Activated CD8-positive, alpha-beta memory T cell treated with anti-CD3 and anti-CD28 coated beads, Interleukin-2, amount 50 U/mL, for 24 hours (primary cell): ENCODE data around the gene NAV1.
"Not testable (repeated sequence)": the region's sequence is repeated elsewhere in the genome, so short reads cannot be mapped to it uniquely, and the experiment has no call there.

Source experiments
- DNase-seq: peaks from one replicate; pipeline ENCODE4 v3.0.0-alpha.2; 2020; ENCODE audit errors: extremely low read depth

NAV1 gene

DNA sequence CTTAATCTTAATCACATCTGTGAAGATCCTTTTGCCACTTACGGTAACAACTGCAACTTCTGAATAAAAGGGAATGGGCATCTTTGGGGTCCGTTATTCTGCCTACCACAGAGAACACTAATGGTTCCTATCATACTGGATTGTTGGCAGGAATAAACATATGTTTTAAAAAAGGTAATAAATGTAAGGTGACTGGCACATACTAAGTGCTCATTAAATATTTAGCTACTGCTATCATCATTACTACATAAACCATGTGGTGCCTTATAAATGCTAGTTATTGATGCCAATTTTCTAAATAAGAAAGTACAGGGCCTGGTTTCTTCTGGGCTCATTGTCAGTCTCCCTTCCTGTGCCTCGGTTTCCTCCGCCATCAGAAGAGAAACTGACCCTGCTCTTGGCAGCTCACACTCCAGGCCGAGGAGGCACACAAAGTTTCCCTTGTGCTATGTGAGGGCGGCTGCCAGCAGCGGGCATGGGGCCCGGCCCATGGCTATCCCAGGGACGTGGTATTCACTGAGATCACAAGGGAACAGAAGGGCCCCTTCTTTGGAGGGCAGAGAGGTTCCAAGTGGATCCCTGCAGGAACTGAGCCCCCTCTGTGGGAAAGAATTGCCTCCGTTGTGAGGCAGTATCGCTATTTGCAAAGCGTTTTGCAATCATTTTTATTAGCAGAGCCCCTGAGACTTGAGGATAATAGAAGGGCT is 26.2 kb downstream of the NAV1 start:
- no peak for DNase-seq

GRCh38 chr1:201565771-201566528 is 27.0 kb downstream of the NAV1 start:
- no peak for DNase-seq

DNA sequence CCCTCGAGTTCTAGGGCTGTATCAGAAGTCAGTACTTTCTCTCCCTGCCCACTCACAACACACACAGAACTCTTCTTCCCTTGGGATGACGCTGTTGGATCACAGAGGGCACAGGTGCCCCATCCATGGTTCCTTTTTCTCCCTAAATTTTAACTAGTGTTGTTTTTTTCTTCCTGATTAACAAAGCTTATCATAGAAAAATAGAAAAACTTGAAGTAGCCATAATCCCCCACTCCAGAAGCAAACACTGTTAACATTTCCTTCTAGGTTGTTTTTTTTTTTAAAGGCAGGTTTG is 27.5 kb downstream of the NAV1 start:
- DNase-seq: no peak

- DNase-seq: no peak
These were observed 28.2 kb downstream of the NAV1 start for GRCh38 chr1:201566933-201567801.

DNA sequence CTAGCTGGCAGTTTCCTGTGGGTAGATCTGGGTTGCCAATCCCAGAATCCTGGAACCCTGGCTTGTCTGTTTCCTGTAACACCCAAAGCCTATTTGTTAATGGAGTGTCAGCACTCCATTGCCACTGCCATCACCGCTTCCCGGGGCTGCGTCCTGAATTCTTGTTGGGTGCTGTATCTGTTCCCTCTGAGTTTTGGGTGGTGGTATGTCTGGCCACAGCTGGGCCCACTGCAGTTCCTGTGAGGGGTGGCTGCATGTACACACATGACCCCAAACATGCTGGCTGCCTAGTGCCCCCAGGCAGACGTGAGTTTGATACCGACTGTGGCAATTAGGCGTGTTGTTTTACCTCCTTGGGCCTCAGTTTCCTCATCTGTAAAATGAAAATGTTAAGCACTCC is 29.3 kb downstream of the NAV1 start:
- DNase-seq: no peak

- DNase-seq: no peak
These were observed 29.9 kb downstream of the NAV1 start for GRCh38 chr1:201568859-201569294.

DNA sequence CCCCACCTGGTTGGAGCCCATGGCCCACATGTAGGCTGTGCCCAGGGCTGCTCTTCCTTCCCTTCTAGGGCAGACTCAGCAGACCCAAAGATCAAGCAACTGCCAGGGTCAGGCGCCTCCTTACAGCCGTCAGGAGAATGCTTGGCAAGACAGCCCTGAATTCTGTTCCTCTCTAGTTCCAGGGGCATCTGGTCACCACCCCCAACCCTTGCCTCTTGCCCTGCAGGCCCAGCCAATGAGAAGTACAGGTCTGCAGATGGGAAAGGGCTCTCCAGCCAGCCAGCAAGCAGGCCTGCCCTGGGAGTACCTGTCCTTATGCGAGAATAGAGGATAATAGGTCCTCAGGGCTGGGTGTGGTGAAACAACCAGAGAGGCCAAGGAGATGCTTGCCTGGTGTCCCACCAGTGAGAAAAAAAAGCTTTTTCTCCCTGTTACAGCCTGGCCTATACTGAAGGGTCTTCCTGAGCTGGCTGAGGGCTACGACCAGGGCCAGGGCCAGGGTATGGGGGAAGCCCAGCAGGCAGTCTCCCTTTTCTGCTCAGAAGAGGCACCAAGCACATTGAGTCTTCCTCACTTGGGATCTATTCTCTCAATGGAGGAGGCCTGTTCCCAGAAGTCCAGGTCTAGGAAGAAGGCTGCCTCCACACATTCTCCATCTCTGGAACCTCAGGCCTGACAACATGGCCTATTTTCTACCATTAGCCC is 31.4 kb downstream of the NAV1 start:
- no peak for DNase-seq

GRCh38 chr1:201570886-201571624 is 32.1 kb downstream of the NAV1 start:
- DNase-seq: no peak

GRCh38 chr1:201573030-201573429 is 34.1 kb downstream of the NAV1 start:
- no peak for DNase-seq

DNA sequence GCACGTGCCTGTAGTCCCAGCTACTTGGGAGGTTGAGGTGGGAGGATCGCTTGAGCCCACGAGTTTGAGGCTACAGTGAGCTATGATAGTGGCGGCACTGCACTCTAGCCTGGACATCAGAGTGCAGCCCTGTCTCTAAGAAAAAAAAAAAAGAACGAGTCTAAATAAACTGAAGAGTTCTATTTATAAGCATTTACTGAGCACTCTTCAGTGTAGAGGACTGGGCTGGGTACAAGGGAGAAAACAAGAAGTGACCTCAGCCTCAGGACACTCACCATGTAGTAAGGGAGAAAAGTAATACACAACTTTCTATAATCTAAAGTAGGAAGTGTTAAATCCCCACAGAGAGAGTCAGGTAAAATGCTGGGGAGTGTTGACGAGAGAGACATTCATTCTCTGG is 35.0 kb downstream of the NAV1 start:
- no peak for DNase-seq

GRCh38 chr1:201575912-201576311 is 37.0 kb downstream of the NAV1 start:
- no peak for DNase-seq

GRCh38 chr1:201576914-201577313 is 38.0 kb downstream of the NAV1 start:
- DNase-seq: no peak

- no peak for DNase-seq
These were observed 39.3 kb downstream of the NAV1 start for GRCh38 chr1:201578008-201578888.

DNA sequence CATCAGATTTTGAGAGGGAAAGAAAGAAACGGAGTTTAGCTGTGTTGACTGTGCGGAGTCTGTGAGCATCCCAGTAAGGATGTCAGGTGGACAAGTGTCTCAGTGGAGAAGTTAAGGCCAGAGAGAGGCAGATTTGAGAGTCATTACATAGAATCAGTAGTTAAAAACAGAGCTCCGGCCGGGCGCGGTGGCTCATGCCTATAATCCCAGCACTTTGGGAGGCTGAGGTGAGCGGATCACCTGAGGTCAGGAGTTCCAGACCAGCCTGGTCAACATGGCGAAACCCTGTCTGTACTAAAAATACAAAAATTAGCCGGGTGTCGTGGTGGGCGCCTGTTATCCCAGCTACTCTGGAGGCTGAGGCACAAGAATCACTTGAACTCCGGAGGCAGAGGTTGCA is 42.4 kb downstream of the NAV1 start:
- DNase-seq: not testable (repeated sequence)

DNA sequence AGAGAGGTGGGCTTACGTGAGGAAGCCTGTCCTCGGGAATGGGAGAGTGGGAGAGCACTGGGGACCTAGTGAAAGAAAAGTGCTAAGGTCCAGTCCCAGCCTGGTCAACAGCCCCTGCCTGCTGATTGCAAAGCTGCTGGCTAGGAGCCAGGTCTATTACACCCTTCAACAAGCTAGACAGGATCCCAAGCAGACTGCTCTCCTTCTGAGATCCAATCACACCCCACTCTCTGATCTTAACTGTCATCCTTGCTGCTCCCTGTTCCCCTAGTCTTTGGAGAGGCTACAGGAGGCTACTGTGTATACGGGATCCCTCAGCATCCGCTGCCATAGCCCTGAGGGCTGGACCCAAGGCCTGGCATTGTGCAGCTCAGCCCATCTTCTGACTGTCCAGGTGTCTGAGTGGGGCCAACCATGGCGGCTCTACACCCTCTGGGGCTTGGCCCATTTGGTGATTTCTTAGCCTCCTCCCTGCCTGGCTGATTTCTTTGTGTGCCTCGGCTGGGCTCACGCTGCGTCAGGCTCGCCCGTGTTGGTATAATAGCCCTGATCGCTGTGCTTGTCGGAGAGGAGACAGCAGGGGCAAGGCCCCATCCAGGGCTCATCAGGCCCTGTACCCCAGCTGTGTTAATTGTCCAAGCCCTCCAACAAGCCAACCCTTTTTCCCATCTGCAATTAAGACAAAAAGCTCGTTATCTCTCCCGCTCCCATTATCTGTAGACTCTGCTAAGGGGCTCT is 43.9 kb downstream of the NAV1 start:
- no peak for DNase-seq

DNA sequence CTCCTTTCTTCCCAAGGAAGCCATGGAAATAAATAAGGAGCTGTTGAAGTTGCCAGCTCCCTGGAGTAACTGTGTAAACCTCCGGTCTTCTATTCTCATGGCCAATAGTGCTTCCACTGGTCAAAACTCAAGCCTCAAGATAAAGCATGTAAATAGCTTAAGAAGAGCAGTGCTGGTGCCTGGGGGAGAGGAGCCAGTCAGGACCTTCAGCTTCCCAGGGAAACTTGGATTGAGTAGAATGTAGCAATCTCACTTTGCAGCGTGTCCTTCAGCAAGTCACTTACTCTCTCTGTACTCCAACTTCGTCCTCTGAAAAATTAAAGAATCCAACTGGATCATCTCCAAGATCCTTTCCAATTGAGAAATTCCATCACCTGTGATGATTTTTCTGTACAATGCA is 44.7 kb downstream of the NAV1 start:
- DNase-seq: no peak

- no peak for DNase-seq
These were observed 45.7 kb downstream of the NAV1 start for GRCh38 chr1:201584471-201585092.

GRCh38 chr1:201585093-201585483 is 46.2 kb downstream of the NAV1 start:
- no peak for DNase-seq

DNA sequence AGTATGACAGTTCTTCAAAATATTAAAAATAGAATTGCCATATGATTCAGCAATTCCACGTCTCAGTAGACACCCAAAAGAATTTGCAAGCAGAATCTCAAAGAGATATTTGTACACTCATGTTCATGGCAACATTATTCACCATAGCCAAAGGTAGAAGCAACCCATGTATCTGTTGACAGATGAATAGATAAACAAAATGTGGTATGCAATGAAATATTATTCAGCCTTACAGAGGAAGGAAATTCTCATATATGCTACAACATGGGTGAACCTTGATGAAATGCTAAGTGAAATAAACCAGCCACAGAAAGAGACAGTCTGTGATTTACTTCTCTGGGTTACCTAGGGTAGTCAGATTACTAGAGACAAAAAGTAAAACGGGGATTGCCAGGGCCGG is 47.0 kb downstream of the NAV1 start:
- no peak for DNase-seq
